Activated effector memory CD4-positive, alpha-beta T cell treated with anti-CD3 and anti-CD28 coated beads, Interleukin-2, amount 50 U/mL, for 16 hours (primary cell): Measurements from ENCODE around the gene SPI1.

ENCODE experiments used
- DNase-seq: peaks from one replicate; pipeline ENCODE4 v3.0.0-alpha.2; 2020

SPI1 gene

DNA sequence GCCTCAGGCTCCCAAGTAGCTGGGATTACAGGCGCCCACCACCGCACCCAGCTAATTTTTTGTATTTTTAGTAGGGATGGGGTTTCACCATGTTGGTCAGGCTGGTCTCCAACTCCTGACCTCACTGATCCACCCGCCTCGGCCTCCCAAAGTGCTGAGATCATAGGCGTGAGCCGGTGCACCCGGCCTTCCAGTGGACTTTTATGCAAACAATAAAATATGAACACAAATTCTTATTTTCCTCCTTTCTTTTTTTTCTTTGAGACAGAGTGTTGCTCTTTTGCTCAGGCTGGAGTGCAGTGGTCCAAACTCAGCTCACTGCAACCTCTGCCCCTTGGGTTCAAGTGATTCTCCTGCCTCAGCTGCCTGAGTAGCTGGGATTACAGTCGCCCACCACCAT, 61.8 kb downstream of the SPI1 start:
- DNase-seq, result peak; percentile 24

DNA sequence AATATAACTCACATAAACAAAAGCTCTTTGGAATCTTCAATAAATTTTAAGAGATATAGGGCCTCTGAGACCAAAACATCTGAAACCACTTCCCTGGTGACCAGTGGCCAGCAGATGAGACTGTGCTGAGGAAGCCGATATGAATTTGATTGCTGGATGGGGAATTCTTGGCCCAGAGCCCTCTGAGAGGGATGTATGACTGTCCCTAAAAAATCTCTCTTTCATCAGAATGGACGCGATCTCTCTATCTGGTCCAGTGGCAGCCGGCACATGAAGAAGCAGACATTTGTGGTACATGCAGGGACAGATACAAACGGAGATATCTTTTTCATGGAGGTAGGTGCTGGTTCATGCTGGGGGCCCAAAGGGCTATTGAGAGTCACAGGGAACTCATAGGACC, 63.4 kb downstream of the SPI1 start:
- DNase-seq, result no peak

DNA sequence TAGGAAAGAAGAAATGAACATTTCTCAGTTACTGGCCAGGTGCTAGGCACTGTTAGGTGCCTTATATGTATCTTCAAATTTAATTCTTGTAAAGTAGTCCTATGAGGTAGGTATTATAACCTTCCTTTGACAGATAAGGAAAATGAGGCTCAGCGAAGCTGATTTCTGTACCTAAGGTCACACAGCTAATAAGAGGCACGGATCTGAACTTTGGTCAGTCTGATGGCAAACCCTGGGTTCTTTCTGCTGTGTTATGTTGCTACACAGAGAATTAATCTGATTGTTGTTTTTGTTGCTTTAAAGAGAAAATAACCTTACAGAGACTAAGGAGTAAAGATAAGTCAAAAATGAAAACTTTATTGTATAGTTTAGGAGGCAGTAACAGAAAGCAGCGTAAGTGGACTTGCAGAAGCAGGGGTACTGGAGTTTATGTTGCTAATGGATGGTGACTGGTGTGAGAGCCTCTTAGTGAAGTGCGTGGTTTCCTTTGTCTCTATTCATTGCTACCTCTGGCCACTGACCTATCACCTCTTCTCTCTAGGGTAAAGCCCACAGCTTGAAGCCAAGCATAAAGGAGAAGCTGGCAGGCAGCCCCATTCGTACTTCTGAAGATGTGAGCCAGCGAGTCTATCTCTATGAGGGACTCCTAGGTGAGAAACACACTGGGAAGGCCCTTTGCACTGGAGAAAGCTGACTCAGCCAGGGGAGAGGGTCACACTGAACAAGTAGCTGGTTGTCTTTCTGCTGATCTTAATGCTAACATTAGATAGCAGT, 70.1 kb downstream of the SPI1 start:
- DNase-seq, result no peak

DNA sequence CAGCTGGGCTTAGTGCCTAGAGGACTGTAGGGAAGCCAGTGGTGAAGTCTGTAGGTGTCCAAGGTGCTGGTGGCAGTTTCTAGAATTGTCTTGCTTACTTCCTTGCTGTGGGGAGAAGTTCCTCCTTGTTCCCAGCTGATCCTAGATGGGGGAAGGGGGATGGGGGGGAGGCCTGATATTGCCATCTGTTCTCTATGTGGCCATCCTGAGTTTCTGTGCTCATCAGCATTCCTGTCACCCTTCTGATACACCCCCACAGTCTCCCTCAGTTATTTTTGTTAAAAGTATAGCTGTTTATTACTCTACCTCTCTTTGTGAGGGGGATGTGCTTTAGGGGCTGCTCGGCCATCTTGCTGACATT, 71.9 kb downstream of the SPI1 start:
- no peak for DNase-seq

DNA sequence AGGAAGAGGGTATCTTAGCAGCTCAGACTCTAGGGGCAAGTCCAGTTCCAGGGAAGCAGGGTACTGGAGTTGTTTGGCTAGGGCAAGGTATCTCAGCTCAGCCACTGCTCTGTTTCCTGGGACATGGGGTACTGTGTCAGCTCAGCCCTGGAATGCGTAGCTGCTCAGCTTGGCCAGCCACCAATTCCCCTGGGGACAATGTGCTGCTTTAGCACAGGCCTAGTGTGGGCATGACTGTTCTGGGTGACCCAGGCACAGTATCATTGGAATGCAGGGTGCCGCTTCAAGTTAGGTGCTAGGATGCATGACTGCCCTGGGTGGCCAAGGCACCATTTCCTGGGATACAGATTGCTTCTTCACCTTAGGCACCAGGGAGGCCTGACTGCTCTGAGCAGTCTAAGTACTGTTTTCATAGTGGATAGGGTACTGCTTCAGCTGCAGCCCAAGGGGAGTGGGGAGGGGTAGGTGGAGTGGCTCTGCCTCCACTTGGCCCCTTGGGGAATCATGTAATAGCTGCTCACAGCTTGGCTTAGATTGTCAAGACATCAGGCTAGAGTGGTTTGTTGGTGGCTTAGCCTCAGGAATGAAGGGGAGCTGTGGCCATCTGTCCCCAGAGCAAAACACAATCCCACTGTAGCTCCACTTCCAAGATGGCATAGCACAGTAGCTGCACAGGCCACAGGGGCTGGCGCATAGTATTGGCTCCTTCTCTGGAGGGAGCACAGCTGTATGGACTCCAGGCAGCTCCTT, 72.4 kb downstream of the SPI1 start:
- no peak for DNase-seq
